Glutamatergic neuron (in vitro differentiated cells): ENCODE data around the gene CAMK2A. TPM values are rescaled to one million over a fixed set of nuclear protein-coding genes. Genes with fewer than 3 reads are reported as not detected.

Experiments
- DNase-seq: peaks from one replicate; pipeline ENCODE4 v3.0.0; 2022
- H3K27ac Mint-ChIP-seq: one replicate; pipeline ENCODE4 v1.8.0; 2020; ENCODE audit warnings: mild to moderate bottlenecking, mixed read lengths, inconsistent platforms; ENCODE audit not compliant: unreplicated experiment
- H3K27me3 Mint-ChIP-seq: one replicate; pipeline ENCODE4 v1.8.0; 2020; ENCODE audit warnings: mild to moderate bottlenecking, moderate library complexity, mixed read lengths, inconsistent platforms; ENCODE audit not compliant: unreplicated experiment
- H3K36me3 Mint-ChIP-seq: one replicate; pipeline ENCODE4 v1.8.0; 2020; ENCODE audit warnings: mild to moderate bottlenecking, mixed read lengths, inconsistent platforms; ENCODE audit not compliant: unreplicated experiment
- H3K4me1 Mint-ChIP-seq: one replicate; pipeline ENCODE4 v1.8.0; 2020; ENCODE audit warnings: mild to moderate bottlenecking, low read depth, mixed read lengths, inconsistent platforms; ENCODE audit not compliant: unreplicated experiment
- H3K4me3 Mint-ChIP-seq: one replicate; pipeline ENCODE4 v1.8.0; 2020; ENCODE audit warnings: mild to moderate bottlenecking, mixed read lengths, inconsistent platforms; ENCODE audit not compliant: unreplicated experiment
- H3K9me3 Mint-ChIP-seq: one replicate; pipeline ENCODE4 v1.8.0; 2020; ENCODE audit warnings: mild to moderate bottlenecking, moderate library complexity, mixed read lengths, inconsistent platforms; ENCODE audit not compliant: unreplicated experiment
- CTCF ChIP-seq: fragments of 200-600 bp; sonication (generic); IDR thresholded peaks from one replicate; pipeline ENCODE4 v1.5.0; 2021; ENCODE audit not compliant: partially characterized antibody, unreplicated experiment
- total RNA-seq: library from RNA; stranded (reverse); fragmentation: NEBNext Ultra II Directional; extraction: Animal tissue kit (Norgen Biotek cat#: 25700); gene quantifications from one replicate; pipeline ENCODE4 v1.2.1, GENCODE V29; 2021; ENCODE audit not compliant: unreplicated experiment

CAMK2A gene
- total RNA-seq, 1 donor from 2014 or later = 1.1 TPM

DNA sequence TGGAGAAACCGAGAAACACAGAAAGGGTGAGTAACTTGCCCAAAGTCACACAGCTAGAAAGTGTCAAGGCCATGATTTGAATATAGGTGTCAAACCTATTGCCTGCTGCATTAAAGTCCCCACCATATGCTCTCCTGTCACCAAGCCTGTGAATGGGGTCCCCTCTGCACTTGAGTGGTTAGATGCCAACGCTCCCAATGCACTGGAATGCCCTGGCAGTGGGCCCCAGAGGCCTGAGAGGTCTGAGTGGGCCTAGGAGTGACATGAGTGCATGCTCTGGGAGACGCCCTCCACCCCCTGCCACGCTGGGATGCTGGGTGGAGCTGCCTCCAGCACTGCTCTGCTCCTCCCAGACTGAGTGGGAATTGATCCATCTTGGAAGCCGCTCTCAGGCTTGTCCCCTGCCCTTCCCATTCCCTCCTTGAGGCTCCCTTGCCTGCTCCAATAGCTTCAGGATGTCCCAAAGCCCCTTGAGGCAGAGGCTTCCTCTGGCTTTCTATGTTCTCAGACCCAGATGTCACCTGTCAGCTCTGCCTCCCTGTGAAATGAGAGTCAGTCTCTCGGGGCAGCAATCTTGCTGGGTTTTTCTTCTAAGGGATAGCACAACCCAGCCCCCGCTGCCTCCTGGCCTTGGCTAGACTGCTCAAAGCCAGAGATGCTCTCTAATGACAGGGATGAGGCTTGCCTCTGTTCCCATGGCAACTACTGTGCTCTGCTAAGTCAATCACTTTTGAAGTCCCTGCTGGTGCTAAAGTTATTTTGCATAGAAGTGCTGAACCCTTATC lies 19.7 kb upstream of the CAMK2A start:
- TF ChIP-seq CTCF = no peak
- Mint-ChIP-seq H3K27me3 (peaks cover 3% of the 10 kb centered on the region), H3K27ac (peak overlapping the region; percentile 74), H3K4me1 (peaks cover 43% of the 10 kb centered on the region), H3K36me3 (no peaks in the 10 kb centered on the region), H3K4me3 (peak overlapping the region; percentile 52), H3K9me3 (peaks cover 3% of the 10 kb centered on the region)
- peak; percentile 71 for DNase-seq

DNA sequence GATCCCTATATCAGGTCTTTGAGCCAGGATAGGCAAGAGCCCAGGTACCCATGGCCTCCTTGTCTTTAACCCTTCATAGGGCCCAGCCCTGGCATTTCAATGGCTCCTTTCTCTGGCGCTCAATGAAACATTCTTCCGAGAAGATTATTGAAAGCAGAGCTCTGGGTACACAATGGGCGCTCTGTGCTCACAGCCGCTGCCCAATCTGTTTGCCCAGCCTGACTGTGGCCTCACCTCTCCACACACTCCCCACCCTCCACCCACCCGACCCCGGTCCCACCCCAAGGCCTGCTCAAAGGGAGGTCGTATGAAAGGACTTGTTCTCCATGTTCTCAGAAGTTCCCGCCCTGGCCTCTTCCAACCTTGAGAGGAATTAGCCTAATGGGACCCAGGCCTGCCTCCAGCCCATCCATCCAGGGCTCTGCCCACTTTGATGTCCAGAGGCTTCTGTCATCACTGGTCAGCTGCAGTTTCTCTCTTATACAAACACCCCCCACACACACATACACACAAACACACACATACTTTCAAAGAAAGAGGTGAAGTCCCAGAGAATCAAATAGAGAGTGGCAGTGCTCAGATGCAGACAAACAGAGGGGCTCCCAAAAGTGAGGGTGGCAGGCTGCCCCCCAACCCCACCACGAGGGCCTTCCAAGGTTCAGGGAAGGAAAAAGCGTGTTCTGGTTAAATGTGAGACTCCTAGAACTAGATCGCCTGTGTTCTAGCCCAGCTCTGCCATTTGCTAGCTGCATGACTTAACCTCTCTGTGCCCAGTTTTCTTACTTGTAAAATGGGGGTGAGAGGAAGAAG lies 18.2 kb upstream of the CAMK2A start:
- Mint-ChIP-seq H3K9me3 (peaks cover 3% of the 10 kb centered on the region), H3K4me1 (peaks cover 47% of the 10 kb centered on the region), H3K27ac (no peak overlapping the region), H3K27me3 (peaks cover 3% of the 10 kb centered on the region), H3K4me3 (no peak overlapping the region), H3K36me3 (no peaks in the 10 kb centered on the region)
- DNase-seq = no peak
- no peak for TF ChIP-seq CTCF

DNA sequence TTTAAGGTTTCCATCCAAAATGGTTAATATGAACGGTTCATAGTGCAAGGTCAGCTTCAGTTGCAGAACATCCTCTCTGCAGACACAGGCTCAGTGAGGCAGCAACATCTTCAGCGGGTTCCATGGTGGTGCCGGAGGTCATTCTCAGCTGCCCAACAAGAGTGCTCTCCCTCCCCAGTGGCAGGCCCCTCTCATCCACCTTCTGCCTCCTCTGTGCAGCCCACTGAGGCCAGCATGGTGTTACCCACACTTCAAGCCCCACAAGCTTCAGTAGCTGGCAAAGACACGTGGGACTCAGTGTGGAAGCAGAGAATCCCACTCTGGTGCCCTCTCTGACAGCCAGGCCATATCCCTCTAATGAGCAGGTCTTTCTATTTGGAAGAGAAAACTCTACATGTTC lies 17.2 kb upstream of the CAMK2A start:
- Mint-ChIP-seq H3K4me3 (no peak overlapping the region), H3K4me1 (peaks cover 42% of the 10 kb centered on the region), H3K9me3 (peaks cover 3% of the 10 kb centered on the region), H3K27me3 (no peaks in the 10 kb centered on the region), H3K36me3 (no peaks in the 10 kb centered on the region), H3K27ac (no peak overlapping the region)
- DNase-seq = no peak
- no peak for TF ChIP-seq CTCF

DNA sequence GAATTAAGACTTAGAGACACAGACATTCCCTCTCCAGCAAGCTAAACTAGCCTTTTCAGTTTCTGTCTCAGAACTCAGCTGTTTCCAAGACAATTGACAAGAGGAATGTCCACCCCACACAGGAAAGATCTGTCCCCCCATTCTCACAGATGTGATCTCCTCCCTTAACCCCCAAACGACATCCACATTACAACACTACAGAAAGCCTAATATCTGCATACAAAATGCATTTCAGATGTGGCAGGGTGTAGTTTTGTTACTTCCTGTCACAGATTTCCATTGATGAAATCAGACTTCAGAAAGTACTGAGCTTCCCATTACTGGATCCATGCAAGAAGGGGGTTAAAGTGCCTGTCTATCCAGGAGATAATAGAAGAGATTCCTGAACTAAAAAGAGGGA lies 16.0 kb upstream of the CAMK2A start:
- H3K9me3 Mint-ChIP-seq = peaks cover 2% of the 10 kb centered on the region
- DNase-seq = no peak
- no peak for TF ChIP-seq CTCF
- H3K4me1 Mint-ChIP-seq = peaks cover 38% of the 10 kb centered on the region
- H3K27me3 Mint-ChIP-seq = no peaks in the 10 kb centered on the region
- H3K36me3 Mint-ChIP-seq = no peaks in the 10 kb centered on the region
- no peak overlapping the region for H3K4me3 Mint-ChIP-seq
- no peak overlapping the region for H3K27ac Mint-ChIP-seq

DNA sequence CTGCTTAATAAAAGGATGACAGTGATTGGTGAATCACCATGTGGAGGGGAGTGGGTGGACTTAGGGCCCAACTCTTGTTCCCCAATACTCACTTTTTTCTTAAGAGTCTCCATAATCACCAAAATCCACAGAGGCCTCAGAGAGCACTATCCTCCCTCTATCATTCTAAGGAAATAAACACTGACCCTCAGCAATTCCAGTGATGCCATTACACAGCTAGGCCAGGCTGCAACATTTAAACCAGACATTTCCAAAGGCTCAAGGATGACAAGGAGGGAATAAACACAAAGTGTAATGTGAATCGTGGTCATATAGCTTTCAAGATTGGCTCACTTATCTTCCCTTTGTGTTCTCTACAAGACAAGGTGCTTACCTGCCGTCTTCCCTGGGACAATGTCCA lies 15.5 kb upstream of the CAMK2A start:
- H3K36me3 Mint-ChIP-seq = no peaks in the 10 kb centered on the region
- peaks cover under 1% of the 10 kb centered on the region for H3K27me3 Mint-ChIP-seq
- H3K27ac Mint-ChIP-seq = no peak overlapping the region
- H3K4me1 Mint-ChIP-seq = peaks cover 34% of the 10 kb centered on the region
- TF ChIP-seq CTCF = no peak
- no peak overlapping the region for H3K4me3 Mint-ChIP-seq
- DNase-seq = no peak
- peaks cover 2% of the 10 kb centered on the region for H3K9me3 Mint-ChIP-seq
